PC-3 (cell line): ENCODE results near the gene PMF1. TPM values are rescaled to one million over a fixed set of nuclear protein-coding genes. Genes with fewer than 3 reads are reported as not detected.

Experiments used
- ATAC-seq: fragments of 200-7000 bp; cut with Tn5 transposase; 2 replicates; pipeline ENCODE4 v1.9.1; 2020; ENCODE audit warnings: mild to moderate bottlenecking, moderate library complexity
- BruUV-seq: library from RNA; stranded (reverse); fragments of 400-500 nt; replicated peaks from 2 replicates; lab custom pipeline; 2021; lab: Mats Ljungman, UMichigan
- CTCF ChIA-PET: fragments of 300-600 bp; sonication (Branson Sonifier 250); formaldehyde crosslinking; loops from one replicate; lab custom pipeline; 2022; ENCODE audit warnings: antibody characterized with exemption; lab: Charles Lee
- POLR2A ChIA-PET: fragments of 300-600 bp; sonication (Branson Sonifier 250); formaldehyde crosslinking; loops from one replicate; lab custom pipeline; 2022; ENCODE audit warnings: antibody characterized with exemption; ENCODE audit not compliant: unreplicated experiment; lab: Charles Lee
- DNase-seq: peaks from one replicate; pipeline ENCODE4 v3.0.0-alpha.2; 2015
- H2AFZ ChIP-seq: fragments of 300-600 bp; sonication (generic); 2 replicates; pipeline ENCODE4 v1.6.0; 2016; ENCODE audit warnings: antibody characterized with exemption, low read length
- H3F3A ChIP-seq: fragments of 300-600 bp; sonication (generic); one replicate; pipeline ENCODE4 v1.6.0; 2017; ENCODE audit warnings: antibody characterized with exemption, low read length, control low read depth, mild to moderate bottlenecking; ENCODE audit not compliant: unreplicated experiment
- H3K27ac ChIP-seq: fragments of 300-600 bp; sonication (generic); 2 replicates; pipeline ENCODE4 v1.5.1; 2016; ENCODE audit warnings: mild to moderate bottlenecking, low read length
- H3K27me3 ChIP-seq: fragments of 300-600 bp; sonication (generic); 2 replicates; pipeline ENCODE4 v1.6.1; 2016; ENCODE audit warnings: low read length, mixed read lengths
- H3K36me3 ChIP-seq: fragments of 300-600 bp; sonication (generic); 2 replicates; pipeline ENCODE4 v1.6.1; 2016; ENCODE audit warnings: low read depth, mixed run types, low read length, mixed read lengths
- H3K4me1 ChIP-seq: fragments of 300-600 bp; sonication (generic); 2 replicates; pipeline ENCODE4 v1.5.1; 2016; ENCODE audit warnings: low read length; ENCODE audit not compliant: insufficient read depth
- H3K4me2 ChIP-seq: fragments of 300-600 bp; sonication (generic); 2 replicates; pipeline ENCODE4 v1.6.0; 2016; ENCODE audit warnings: low read length
- H3K4me3 ChIP-seq: fragments of 300-600 bp; sonication (generic); 2 replicates; pipeline ENCODE4 v1.5.1; 2016; ENCODE audit warnings: mild to moderate bottlenecking, low read length, mixed read lengths
- H3K79me2 ChIP-seq: fragments of 300-600 bp; sonication (generic); 2 replicates; pipeline ENCODE4 v1.6.1; 2017; ENCODE audit warnings: low read length, mixed read lengths
- H3K9ac ChIP-seq: fragments of 300-600 bp; sonication (generic); 2 replicates; pipeline ENCODE4 v1.6.0; 2016; ENCODE audit warnings: mild to moderate bottlenecking, low read length
- H3K9me2 ChIP-seq: fragments of 300-600 bp; sonication (generic); replicated peaks from 2 replicates; pipeline ENCODE4 v1.6.1; 2016; ENCODE audit warnings: mixed run types, low read length, mixed read lengths
- H3K9me3 ChIP-seq: fragments of 300-600 bp; sonication (generic); 2 replicates; pipeline ENCODE4 v1.6.1; 2016; ENCODE audit warnings: low read length, mixed read lengths
- H4K20me1 ChIP-seq: fragments of 300-600 bp; sonication (generic); 2 replicates; pipeline ENCODE4 v1.6.1; 2016; ENCODE audit warnings: low read length, mixed read lengths
- EZH2 ChIP-seq: fragments of 300-600 bp; sonication (generic); IDR thresholded peaks from one replicate; pipeline ENCODE4 v1.6.1; 2017; ENCODE audit warnings: antibody characterized with exemption, mild to moderate bottlenecking, low read length; ENCODE audit not compliant: unreplicated experiment
- EZH2phosphoT487 ChIP-seq: fragments of 300-600 bp; sonication (generic); IDR thresholded peaks from 2 replicates; pipeline ENCODE4 v1.6.1; 2018; ENCODE audit warnings: mild to moderate bottlenecking, antibody characterized with exemption, low read length, borderline replicate concordance
- intact Hi-C: fragments of 100-400 bp; cut with micrococcal nuclease; formaldehyde crosslinking; loops from 2 replicates; pipeline ENCODE4 v1.9.0; 2023
- total RNA-seq: library from RNA; depleted of rRNA; stranded (reverse); fragments of >200 nt; gene quantifications from 2 replicates; pipeline ENCODE4 v1.2.3, GENCODE V29; 2014
- TF ChIP-seq, protein P1 (sequence below): fragments of 300-600 bp; sonication (generic); conservative IDR thresholded peaks from 2 replicates; pipeline ENCODE4 v1.5.1; 2017; ENCODE audit warnings: antibody characterized with exemption, low read depth, mild to moderate bottlenecking, low read length

PMF1 gene
- total RNA-seq, 1 experiment from 2014 or later, result 131 TPM

GRCh38 chr1:156195853-156196252 lies 17.0 kb upstream of the PMF1 start:
- Histone ChIP-seq H2AFZ (no peak overlapping the region), H3K27me3 (no peaks in the 10 kb centered on the region), H3K9ac (no peak overlapping the region), H3K27ac (no peak overlapping the region), H3F3A (no peaks in the 10 kb centered on the region), H3K4me1 (peaks cover 6% of the 10 kb centered on the region), H4K20me1 (no peaks in the 10 kb centered on the region; the same call in 1 of the 2 replicates), H3K4me3 (no peak overlapping the region), H3K9me3 (no peaks in the 10 kb centered on the region), H3K79me2 (peaks cover 61% of the 10 kb centered on the region), H3K4me2 (no peak overlapping the region), H3K9me2 (no peaks in the 10 kb centered on the region), H3K36me3 (peaks cover 16% of the 10 kb centered on the region)
- ATAC-seq (no peak), DNase-seq (no peak)
- TF ChIP-seq, protein P1, sequence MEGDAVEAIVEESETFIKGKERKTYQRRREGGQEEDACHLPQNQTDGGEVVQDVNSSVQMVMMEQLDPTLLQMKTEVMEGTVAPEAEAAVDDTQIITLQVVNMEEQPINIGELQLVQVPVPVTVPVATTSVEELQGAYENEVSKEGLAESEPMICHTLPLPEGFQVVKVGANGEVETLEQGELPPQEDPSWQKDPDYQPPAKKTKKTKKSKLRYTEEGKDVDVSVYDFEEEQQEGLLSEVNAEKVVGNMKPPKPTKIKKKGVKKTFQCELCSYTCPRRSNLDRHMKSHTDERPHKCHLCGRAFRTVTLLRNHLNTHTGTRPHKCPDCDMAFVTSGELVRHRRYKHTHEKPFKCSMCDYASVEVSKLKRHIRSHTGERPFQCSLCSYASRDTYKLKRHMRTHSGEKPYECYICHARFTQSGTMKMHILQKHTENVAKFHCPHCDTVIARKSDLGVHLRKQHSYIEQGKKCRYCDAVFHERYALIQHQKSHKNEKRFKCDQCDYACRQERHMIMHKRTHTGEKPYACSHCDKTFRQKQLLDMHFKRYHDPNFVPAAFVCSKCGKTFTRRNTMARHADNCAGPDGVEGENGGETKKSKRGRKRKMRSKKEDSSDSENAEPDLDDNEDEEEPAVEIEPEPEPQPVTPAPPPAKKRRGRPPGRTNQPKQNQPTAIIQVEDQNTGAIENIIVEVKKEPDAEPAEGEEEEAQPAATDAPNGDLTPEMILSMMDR, result no peak
- no peak for TF ChIP-seq EZH2phosphoT487
- TF ChIP-seq EZH2, result no peak
- ChIA-PET CTCF (no interaction called here), POLR2A (interaction anchor here (0.6 kb wide), 1 partner anchor 17 kb away, joined by 4 read pairs; the partner anchor contains the start of gene PMF1)
- intact Hi-C loops, result no loop called here
- BruUV-seq, result no TSS peak

DNA sequence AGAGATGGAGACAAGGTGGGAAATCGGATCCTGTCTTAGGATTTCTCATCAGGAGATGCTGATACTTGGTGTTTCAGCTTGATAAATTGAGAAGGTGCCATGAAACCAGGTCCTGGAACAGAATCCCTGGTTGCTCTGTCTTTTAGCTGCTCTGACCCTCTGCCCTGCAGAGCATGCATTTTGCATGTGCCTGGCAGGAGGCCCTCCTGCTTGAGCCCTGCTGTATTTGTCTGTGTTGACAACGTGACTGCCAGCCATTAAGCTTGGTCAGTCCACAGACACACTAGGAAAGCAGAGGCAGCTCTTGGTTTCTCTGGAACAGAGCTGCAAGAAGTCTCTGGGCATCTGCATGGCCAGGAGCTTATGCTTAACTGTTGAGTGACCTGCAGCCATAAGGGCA lies 16.4 kb upstream of the PMF1 start:
- intact Hi-C loops, result no loop called here
- H3K36me3 ChIP-seq, result peaks cover 16% of the 10 kb centered on the region

More for the DNA sequence above, 16.4 kb upstream of the PMF1 start:
- Histone ChIP-seq H4K20me1 (no peaks in the 10 kb centered on the region; the same call in 1 of the 2 replicates), H3K9me3 (no peaks in the 10 kb centered on the region), H3K9me2 (no peaks in the 10 kb centered on the region), H2AFZ (no peak overlapping the region), H3K4me1 (peaks cover 6% of the 10 kb centered on the region), H3K9ac (no peak overlapping the region), H3K4me3 (no peak overlapping the region), H3K27ac (no peak overlapping the region), H3K4me2 (no peak overlapping the region), H3F3A (no peaks in the 10 kb centered on the region), H3K27me3 (no peaks in the 10 kb centered on the region), H3K79me2 (peaks cover 63% of the 10 kb centered on the region)
- POLR2A ChIA-PET, result interaction anchor here (0.6 kb wide), 1 partner anchor 16 kb away, joined by 4 read pairs; the partner anchor contains the start of gene PMF1
- DNase-seq, result no peak
- BruUV-seq, result no TSS peak
- TF ChIP-seq EZH2phosphoT487 (no peak), EZH2 (no peak)
- TF ChIP-seq, protein P1, result no peak
- ATAC-seq, result no peak
- CTCF ChIA-PET, result no interaction called here
